ENCODE measurements around the gene TSHZ2.
"Not testable (repeated sequence)": the region's sequence is repeated elsewhere in the genome, so short reads cannot be mapped to it uniquely, and the experiment has no call there.

TSHZ2 gene

DNA sequence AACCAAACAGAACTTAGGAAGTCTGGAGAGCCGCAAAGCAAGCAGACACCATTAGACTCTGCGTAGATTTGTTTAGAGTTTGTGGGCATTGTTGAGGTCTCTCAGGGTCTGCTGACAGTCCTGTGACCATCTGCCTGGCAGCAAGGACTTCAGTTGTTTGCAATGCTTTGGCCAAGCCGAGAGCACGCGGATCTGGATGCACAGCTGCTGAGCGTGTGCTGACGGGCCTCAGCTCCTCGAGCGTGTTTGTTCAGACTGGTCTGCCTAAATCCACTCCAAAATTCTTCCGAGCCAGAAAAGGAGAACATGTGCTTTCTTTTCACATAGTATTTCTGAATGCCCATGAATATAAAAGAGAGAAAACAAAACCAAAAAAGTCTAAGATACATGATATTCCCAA is 462.5 kb downstream of the TSHZ2 start:
- DNase-seq, result no peak

DNA sequence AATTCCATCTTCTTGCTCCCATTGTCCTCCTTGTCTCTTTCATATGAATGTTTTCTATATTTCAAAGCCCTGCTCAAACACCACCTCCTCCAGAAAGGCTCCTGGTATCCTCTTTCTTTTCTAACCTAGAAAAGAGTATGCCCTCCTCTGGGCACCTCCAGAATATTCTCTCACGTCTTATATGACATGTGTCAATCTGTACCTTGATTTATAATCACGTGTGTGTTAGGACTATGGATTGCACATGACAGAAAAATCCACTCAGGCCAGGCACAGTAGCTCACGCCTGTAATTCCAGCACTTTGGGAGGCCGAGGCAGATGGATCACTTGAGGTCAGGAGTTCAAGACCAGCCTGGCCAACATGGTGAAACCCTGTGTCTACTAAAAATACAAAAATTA is 464.8 kb downstream of the TSHZ2 start:
- DNase-seq, result not testable (repeated sequence)

DNA sequence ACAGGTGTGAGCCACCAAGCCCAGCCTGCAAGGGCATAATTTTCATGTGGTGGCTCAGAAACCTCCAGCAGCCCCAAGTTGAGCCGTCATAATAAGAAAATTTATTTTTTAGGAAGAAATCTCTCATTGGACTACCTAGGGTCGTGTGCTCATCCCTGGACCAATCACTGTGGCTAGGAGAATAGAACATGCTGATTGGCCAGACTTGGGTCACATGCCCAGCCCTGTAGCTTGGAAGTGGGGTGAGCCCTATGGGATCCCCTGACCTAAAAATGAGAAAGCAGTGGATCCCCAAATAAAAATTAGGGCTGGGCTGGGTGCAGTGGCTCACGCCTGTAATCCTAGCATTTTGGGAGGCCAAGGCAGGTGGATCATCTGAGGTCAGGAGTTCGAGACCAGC is 466.2 kb downstream of the TSHZ2 start:
- DNase-seq, result no peak

DNA sequence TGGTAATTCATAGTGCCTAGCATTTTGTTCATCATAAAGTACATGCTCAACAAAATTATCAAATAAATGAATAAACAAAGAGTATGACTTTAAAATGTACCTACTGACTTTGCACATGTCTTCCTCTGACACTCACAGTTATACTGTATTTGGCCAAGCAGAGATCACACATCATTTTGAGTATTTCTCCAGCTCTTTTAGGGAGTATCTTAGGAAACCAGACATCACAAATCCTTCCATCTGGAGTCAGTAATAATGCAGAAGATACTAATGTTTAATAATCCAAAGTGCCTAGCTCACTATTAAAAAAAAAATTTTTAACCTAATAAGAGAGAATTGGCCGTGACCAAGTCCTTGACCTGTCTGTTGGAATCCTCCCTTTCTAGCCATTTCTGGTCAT is 466.9 kb downstream of the TSHZ2 start:
- DNase-seq, result no peak

DNA sequence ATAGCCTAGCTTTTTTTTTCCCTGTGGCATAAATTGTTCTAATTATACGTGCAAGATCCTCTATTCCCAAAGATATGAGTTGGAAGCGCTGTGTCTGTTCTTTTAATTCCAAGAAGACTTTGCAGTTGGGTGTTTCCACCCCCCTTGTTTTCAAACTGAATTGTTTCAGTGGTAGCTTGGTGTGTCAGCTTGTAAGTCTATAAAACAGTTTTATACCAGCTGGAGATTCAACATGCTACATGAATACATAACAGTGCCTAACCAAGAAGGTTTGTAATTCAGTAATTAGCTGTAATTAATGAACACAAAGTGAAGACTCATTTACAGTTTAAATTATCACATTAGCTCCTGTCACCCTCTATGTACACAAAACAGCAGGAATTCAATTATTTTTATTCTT is 467.5 kb downstream of the TSHZ2 start:
- no peak for DNase-seq

DNA sequence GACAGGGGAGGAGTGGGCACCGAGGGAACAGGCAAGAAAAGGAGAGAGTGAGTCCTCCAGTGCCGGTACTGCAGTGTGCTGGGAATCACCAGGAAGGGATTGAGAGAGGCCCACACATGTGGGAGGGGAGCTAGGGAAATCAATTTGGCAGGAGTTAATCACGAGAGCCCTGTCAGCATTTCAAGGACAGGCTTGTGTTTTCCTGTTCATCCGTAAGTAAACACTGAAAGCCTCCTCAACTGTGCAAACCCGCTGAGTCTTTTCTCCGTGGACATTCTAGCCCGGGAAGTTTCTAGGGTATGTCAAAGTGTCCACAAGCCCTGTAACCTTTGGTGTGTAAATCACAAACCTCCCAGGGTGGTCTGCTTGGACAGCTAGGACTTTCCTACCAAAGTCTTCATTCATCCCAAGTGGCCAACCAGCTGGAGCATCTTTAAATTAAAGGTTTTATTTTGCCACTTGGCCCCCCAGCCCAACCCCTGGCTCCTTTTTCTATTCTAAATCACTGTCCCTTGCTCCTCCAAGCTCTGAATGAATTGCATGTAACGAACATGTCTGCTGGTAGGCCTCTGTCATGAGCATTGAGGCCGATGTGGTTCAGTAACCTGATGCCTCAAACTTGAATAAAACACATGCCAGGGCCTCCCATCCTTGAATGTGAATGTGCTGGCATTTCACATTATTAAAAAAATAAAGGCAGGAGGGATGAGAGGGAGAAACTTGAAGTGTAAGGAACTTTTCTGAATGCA is 472.4 kb downstream of the TSHZ2 start:
- no peak for DNase-seq

DNA sequence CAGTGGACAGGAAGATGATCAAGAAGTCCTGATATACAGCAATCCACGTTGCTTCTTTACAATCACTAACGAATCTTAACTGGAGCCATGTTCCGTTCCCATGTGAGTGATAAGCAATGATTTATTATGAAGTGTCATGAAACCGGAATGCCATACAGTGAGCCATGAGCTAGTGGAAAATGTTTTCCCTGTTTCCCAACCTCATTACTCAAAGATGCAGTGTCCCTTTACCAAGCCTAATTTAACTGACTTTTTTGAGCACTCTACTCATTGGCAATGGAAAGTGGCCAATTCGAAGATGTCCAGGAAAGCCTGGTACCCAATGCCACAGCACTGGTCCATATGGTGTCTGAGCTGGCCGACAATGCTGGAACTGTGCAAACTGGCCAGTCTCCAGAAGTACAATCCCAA is 473.2 kb downstream of the TSHZ2 start:
- no peak for DNase-seq

DNA sequence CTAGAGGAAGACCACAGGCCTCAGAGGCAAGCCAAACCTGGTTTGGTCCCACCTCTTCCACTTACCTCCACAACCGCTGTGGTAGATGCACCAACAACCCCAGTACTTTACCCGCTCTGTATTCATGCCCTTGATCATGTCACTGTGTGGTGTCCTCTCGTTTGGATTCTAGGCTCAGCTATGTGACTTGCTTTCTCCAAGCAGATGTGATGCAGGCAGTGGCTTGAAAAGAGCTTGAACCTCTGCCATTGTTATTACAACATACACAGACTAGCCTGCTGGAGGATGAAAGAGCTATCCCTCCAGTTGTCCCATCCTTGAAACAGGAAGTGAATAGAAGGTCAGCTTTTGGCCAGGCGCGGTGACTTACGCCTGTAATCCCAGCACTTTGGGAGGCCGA is 473.8 kb downstream of the TSHZ2 start:
- DNase-seq, result no peak

DNA sequence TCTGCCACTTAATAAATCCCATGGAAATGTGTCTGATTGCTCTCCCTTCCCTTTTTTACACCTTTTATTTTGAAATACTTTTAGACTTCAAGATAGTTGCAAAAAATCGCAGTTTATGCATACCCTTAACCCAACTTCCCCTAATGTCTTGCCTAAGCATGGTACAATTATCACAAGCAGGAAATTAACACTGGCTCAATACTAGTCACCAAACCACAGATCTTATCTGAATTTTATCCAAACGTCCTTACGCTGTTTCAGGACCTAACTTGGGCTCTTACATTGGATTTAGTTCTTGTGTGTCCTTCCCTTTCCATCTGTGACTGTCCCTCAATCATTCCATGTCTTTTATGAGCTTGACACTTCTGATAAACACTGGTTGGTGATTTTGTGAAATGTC is 475.2 kb downstream of the TSHZ2 start:
- DNase-seq, result no peak

DNA sequence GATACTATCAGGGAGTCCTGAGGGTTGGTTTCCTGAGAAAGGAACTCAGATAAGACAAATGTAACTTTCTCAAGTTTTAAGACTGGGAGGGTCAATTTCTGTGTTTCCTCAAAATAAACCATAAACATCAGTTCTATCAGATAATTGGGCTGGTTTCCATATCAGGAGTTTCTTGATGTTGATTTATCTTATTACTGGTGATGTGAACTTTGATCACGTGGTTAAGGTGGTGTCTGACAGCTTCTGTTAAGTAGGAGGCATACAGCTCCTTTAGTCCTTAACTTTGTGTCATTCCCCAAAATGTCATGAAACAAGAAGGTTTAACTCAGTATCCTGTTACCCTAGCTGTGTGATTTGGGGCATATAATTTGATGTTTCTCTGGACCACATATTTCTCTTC is 476.3 kb downstream of the TSHZ2 start:
- no peak for DNase-seq

DNA sequence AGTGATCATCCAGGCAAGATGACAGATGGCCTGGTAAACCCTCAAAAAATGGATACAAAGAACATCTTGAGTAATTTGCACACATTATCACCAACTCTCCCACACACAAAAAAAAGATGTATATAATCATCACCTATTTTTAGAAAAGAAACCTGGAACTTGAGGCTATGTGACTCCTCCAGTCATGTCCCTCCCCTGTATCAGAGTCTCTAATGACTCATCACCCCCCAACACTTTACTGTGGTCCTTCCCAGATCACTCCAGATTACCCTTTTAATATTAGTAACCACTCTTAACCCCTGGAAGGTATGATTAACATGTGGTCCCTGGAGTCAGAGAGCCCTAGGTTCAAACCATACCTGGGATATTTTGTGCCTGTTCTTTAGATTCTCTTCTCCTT is 476.7 kb downstream of the TSHZ2 start:
- DNase-seq, result no peak

DNA sequence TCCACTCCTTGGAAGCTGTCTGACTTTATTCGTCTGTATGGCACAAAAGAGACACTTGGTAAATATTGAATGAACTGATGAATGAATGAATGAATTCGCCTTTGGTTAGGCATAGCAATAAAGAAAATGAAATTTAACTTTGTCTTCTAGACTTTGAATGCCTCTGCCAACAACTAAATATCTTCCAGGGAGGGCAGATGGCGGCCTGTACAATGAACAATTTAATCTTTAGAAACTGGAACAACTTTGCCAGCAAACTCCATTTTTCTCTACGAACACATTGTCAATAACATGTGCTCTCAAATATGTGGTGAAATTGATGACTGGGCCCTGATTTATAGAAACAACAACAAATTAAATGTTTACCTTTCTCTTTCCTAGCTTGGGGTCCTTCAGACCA is 480.9 kb downstream of the TSHZ2 start:
- no peak for DNase-seq

DNA sequence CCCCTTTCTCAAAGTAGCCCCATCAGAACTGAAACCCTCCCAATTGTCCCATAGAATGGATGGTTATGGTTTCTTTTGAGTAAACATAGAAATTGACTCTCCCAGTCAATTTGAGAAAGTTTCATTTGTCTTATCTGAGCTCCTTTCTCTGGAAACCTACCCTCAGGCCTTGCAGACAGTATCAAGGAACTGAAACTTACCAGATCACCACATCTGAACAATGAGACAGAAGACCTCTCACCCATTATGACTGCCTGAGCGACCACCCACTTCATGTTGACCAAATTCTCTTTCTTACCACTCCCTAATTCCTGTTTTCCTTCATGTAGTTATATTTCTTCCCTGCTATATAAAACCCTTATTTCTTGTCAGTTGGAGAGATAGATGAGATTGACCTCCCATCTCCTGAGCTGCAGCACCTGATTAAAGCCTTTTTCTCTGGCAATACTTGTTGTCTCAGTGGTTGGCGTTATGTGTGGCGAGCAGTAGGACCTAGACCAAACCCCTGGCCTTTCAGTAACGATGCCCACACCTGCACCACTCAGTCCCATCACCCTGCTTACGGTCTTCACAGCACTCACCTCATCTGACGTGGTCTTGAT is 482.6 kb downstream of the TSHZ2 start:
- no peak for DNase-seq

DNA sequence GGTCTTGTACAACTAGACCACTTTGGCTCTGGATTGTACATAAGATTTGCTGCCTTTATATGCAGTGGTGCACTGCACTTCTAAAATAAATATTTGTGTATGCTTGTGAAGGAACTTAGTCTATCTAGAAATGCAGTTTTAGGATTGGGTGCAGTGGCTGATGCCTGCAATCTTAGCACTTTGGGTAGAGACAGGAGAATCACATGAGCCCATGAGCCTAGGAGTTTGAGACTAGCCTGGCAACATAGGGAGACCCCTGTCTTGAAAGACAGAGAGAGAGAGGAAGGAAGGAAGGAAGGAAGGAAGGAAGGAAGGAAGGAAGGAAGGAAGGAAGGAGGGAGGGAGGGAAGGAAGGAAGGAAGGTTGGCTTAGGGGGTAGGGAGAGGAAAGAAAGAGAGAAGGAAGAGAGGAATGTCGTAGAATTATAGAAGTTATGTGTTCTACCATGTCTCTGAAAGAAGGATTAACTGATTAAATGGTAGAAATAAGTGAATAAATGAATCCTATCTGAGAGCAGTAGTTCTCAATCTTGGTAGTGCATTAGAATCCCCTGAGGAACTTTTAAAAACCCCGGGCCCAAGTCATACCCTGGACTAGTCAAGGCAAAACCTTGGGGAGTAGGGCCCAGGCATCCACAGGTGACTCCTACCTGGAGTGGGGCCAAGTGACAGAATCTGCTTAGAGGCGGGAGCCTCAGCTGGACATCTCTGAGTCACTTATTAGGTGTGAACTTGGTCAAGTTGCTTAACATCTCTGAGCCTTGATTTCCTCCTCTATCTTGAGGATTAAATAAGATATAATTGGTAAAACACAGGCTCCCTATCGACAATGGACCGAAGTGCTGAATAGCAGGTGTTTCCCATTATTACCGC is 491.2 kb downstream of the TSHZ2 start:
- no peak for DNase-seq

DNA sequence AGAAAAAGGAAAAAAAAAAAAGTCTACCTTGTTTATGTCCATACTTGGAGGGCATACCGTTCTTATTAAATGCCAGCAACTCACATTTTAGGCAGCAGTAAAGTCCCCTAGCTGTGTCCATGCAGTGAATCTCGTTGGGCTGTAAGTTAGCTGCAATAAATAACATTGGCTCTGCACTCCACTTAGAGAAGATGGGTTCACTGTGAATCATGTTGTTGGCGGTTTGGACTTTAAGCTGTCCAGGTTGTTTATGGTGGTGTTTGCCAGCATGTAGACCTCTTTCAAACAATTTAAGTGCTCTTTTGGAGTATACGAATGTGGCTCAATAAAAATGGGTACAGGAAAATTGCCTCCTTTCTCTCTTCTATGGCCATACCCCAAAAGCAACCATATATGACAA is 494.1 kb downstream of the TSHZ2 start:
- no peak for DNase-seq

DNA sequence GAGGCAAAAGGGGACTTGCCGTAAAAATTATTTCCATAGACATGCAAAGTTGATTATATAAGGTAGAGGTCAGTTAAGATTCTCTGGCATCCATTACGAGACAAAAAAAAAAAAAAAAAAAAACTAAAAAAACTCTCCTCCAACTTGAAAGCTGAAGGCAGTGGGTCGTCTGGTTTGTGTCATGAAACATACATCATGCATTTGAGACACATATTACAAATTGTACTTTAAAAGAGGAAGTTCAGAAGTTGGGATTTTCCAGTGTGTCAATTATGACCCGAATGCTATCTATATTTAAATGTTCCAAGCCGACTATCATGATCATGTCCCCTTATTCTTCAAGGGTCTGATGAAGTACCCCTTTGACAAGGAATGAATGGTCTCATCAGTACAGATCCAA is 496.4 kb downstream of the TSHZ2 start:
- no peak for DNase-seq

DNA sequence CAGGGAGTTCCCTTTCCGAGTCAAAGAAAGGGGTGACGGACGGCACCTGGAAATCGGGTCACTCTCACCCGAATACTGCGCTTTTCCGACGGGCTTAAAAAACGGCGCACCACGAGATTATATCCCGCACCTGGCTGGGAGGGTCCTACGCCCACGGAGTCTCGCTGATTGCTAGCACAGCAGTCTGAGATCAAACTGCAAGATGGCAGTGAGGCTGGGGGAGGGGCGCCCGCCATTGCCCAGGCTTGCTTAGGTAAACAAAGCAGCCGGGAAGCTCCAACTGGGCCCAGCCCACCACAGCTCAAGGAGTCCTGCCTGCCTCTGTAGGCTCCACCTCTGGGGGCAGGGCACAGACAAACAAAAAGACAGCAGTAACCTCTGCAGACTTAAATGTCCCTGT is 500.7 kb downstream of the TSHZ2 start:
- not testable (repeated sequence) for DNase-seq

DNA sequence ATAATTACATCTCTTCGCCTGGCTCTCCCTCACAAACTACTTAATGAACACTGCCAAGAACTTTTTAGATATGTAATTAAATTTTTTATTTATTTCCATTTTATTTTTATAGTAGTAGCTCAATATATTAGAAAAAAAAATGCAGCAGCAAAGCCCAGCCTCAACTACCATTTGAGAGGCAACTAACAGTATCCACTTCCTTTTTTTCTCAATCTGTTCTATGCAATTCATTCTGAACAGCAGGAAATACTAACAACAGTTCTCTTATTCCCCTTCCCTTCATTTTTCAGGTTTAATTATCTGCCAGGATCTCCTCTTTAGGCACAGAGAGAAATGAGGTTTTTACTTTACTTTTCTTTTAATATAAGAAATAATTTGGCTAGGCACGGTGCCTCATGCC is 508.8 kb downstream of the TSHZ2 start:
- no peak for DNase-seq

DNA sequence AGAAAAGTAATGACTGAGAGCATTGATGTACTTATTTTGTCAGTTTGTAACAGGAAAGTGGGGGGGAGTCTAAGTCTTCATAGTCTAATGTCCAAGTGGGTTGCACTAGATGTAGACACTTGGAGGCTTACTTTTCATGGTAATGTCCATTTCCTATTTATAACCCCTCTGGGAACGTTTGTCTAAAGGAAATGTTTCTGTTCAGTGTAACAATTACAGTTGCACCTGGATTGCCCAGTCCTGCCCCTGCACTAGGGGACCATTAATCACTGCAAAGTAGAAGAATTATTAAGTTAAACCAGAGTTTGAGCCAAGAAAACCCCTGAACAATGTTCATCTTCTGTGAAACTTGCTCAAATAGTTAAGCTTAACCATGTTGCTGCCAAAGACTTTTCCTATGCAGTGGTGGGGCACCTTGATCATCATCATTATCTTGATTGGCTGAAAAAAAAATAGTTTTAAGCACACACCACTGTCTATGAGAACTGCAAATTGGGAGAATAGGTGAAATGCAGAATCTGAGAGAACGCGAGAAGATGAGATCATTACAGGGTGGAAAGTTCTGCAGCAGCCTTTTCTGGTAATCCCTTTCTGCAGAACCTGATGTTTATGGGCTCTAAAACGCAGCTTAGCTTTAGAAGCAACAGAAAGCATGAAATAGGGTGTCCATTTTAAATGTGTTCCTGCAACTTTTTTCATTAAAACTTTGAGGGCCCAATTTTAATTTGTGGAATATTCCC is 515.5 kb downstream of the TSHZ2 start:
- DNase-seq, result no peak

DNA sequence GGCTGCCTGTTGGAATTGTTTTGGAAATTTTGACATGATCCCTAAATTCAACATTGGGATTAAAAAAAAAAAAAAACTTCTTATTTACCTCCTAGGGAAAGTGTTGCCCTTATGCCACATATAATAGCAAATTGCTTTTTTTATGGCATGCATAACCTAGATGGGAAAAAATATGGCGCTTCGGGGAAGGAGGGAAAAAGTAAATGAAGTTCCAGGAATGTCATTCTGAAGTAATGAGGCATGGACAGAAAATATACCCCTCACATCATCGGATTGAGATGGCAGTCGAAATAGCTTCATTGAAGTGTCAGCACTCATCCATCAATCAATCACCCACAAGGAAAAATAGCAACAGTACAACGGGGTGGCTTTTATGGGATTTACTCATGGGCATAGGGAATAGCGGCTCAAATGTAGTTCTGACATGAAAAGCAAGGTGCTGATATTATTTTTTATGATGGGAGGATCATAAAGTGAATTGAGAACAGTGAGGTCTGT is 516.7 kb downstream of the TSHZ2 start:
- DNase-seq, result no peak

DNA sequence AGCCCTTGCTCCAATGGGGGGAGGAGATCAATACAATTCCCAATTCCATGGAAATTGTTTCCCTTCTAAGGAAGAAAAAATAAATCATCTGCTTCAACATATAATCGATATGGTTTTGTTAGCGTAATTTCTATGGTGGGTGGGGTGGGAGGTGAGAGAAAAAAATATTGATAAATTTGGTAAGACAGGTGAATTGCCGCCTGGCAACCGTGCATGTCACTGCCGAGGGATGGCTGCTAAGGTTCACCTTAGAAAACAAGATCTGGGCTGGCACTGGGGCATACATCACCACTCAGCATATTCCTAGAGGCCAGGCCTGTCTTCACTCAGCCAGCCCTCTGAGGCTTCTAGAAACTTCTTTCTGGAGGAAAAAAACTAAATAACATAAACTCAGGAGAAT is 517.4 kb downstream of the TSHZ2 start:
- DNase-seq, result no peak

DNA sequence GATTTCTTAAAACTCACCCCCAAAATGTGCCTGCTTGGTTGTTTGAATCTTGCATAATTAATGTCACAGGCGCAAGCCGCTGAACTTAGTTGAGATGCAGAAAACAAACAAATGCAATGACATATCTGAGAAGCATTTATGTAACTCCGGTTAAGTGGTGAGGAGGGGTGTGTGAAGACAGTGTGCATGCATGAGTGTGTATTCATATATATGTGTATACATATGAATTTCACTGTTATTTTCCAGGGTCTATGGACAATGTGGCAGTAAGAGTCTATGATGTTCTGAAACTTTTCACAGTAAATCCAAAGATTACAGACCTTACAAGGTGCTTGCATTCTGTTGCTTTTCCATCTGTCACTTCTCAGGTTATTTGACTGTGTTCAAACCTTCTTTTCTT is 518.5 kb downstream of the TSHZ2 start:
- DNase-seq, result no peak

DNA sequence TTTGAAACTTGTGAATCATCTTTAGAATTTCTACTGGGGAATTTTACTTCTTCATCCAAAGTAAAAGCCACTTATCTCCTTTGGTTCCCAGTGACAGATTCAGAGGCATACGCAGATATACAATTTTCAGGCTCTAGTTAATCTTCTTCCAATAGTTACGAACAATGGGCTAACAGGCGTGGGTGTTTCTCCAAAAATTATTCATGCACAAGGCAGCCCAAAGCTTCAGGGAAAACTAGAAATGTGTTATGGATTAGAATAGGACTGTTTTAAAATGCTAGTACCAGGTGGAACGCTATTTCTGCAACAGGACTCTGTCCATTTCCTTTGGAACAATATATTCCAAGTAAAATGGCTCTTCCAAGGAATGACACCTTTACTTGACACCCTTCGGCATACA is 519.3 kb downstream of the TSHZ2 start:
- no peak for DNase-seq

All from stimulated activated CD4-positive, alpha-beta T cell treated with anti-CD3 and anti-CD28 coated beads, Interleukin-12 subunit alpha, Interleukin-12 subunit beta, amount 100 ng/mL, for 4 hours (primary cell).